ENCODE data around the gene MYRIP. TPM values are rescaled to one million over a fixed set of nuclear protein-coding genes. Genes with fewer than 3 reads are reported as not detected.

Gene MYRIP
- total RNA-seq, 4 donors from 2014 or later = 1.0 to 9.6 (median 3.2) TPM

GRCh38 chr3:39870706-39871105, 61.3 kb downstream of the MYRIP start:
- no peak for TF ChIP-seq CTCF (IDR thresholded peaks at IDR 0.05)
- ATAC-seq (ENCODE audit: low FRiP score) (no peak), DNase-seq (ENCODE audit: low spot score) (no peak)

- no peak for TF ChIP-seq CTCF (IDR thresholded peaks at IDR 0.05)
- DNase-seq (ENCODE audit: low spot score) (no peak), ATAC-seq (ENCODE audit: low FRiP score) (no peak)
Measured at GRCh38 chr3:39879581-39879980, 70.2 kb downstream of the MYRIP start.

- ATAC-seq (ENCODE audit: low FRiP score) = no peak
Measured at GRCh38 chr3:39882111-39882510, 72.7 kb downstream of the MYRIP start.

GRCh38 chr3:39892068-39892467, 82.7 kb downstream of the MYRIP start:
- no peak for TF ChIP-seq CTCF (IDR thresholded peaks at IDR 0.05)
- DNase-seq (ENCODE audit: low spot score) = no peak
- ATAC-seq (ENCODE audit: low FRiP score) = no peak

More at GRCh38 chr3:39882111-39882510, 72.7 kb downstream of the MYRIP start:
- DNase-seq (ENCODE audit: low spot score) = no peak
- TF ChIP-seq CTCF (IDR thresholded peaks at IDR 0.05) = no peak

- no peak for DNase-seq (ENCODE audit: low spot score)
- no peak for TF ChIP-seq CTCF (IDR thresholded peaks at IDR 0.05)
- no peak for ATAC-seq (ENCODE audit: low FRiP score)
Measured at GRCh38 chr3:39896184-39896583, 86.8 kb downstream of the MYRIP start.

- TF ChIP-seq CTCF (IDR thresholded peaks at IDR 0.05) = no peak
- ATAC-seq (ENCODE audit: low FRiP score) = no peak
- DNase-seq (ENCODE audit: low spot score) = no peak
Measured at GRCh38 chr3:39900462-39901002, 91.1 kb downstream of the MYRIP start.

GRCh38 chr3:39903253-39903652, 93.8 kb downstream of the MYRIP start:
- TF ChIP-seq CTCF (IDR thresholded peaks at IDR 0.05) = no peak
- DNase-seq (ENCODE audit: low spot score) = no peak
- no peak for ATAC-seq (ENCODE audit: low FRiP score)
